HPDE6-E6E7 (cell line): ENCODE results near the gene SLC25A21.

ENCODE experiments used
- DNase-seq: peaks from one replicate; pipeline ENCODE4 v3.0.0; 2011; ENCODE audit warnings: missing footprints; ENCODE audit errors: extremely low spot score

Gene SLC25A21

DNA sequence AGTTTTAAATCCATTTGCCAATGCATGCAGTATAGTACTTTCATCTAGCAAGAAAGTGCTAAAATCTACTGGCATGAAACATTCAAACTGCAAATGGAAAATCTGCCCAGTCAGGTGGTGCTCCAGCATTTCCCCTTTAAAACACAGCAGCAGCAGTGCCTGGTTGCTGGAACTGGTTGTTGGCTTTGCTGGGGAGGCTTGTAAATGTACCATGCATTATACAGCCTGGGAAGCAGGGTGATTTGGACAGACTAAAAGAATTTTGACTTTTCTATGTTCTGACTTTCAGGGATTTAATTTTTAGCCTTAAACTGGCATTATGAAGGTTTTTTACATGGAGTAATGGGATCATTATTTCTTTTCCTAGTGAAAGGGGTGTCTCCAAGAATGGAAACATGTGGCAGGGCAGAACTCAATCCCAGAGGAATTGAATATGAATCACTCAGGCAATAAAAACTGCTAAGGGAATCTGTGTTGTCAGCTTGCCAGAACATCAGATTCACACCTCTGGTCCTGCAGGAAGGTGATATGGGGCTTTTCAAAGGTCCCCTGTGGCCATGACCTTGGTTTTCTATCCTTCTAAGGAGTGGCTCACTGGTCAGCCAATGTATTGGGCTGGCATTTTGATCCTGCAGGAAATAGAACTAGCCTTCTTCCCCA is 519.7 kb downstream of the SLC25A21 start:
- DNase-seq, result no peak

DNA sequence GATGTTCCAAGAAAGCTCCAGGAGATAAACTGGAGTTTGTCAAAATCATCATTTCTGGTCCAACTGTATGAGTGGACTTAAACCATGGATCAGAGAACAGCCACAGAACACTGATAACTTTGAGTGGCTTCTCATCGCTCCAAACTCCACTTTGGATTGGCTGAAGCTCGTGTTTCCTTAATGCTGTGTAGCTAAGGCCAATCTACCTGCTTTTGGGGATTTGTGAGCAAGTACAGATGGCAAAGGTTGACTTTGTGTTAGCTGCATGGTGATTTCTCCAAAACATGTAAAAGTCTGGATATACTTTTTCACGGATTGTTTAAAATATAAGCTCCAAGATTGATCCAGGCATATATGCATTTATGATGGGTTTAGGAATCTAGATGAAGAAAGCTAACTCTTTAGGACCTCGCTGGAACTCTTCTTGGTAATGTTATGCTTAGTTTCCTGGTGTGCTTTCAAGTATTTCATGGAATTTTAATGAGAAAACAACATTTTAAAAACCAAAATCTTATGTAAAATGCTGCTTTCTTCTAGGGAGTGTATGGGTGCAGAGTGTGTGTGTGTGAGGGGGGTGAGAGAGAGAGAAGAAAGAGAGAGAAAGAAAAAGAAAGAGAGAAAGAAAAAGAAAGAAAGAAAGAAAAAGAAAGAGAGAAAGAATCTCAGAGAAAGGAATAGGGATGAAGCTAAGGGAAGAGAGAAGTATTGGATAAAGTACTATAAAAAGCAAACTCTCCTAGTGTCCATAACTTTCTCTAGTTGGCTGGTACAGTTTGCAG is 522.3 kb downstream of the SLC25A21 start:
- DNase-seq, result no peak

DNA sequence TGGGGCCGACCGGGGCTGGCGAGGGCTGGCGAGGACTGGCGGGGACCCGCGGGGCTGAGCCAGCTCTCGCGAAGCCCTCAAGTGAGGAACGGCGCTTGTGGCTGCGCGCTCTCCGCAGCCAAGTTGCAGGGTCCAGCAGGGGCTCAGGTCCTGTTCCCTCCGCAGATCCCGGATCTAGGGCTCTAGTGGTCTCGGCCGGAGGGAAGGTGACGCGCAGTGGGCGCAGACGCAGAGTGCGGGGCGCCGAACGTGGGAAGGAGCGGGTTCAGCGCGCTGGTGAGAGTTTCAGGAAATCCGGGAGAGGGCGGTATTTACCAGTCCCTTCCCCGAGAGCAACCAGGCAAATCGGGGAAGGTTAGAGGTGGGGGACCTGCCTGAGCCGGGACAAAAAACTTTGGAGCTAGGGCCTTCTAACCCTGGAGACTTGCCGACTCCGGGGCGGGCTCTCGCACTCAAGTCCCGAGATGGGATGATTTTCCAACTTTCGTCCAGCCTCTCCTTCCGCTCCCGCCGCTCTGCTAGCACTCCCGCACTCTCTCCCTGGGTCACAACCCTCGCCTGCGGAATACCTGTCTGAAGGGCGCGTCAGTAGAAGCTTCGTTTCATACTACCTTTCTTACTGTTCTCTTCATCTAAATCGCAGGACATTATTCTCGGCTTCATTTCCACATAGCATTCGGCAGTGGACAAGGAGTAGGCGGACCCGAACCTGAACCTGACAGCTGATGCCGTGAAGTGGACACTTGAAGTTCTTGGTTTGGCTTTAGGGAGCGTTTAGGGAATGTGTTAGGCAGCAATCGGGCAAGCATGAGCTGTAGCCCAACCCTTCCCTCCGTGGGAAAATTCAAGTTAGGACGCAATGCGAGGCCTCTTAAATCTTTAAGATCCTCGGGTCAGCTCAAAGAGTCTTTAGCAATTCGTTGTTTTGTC is 524.3 kb downstream of the SLC25A21 start:
- peak; percentile 45 for DNase-seq

DNA sequence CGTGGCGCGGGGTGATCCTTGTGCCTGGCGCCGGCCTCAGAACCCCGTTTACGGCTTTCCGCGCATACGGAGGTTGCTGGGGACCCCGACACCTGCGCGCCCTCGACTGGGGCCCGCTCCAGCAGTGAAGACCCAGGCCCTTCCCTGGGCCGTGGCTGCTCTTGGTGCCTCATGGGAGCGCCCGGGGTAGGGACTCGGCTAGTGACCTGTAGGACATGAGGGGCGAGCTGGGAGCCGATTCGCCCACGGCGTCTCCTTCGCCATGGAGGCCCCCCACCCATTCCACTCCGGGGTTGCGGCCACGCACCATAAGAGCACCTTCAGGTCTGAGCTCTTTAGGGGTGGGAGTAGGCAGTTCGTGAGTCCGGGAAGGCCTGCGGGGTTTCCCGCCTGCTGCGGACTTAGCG is 525.0 kb downstream of the SLC25A21 start:
- DNase-seq, result no peak

DNA sequence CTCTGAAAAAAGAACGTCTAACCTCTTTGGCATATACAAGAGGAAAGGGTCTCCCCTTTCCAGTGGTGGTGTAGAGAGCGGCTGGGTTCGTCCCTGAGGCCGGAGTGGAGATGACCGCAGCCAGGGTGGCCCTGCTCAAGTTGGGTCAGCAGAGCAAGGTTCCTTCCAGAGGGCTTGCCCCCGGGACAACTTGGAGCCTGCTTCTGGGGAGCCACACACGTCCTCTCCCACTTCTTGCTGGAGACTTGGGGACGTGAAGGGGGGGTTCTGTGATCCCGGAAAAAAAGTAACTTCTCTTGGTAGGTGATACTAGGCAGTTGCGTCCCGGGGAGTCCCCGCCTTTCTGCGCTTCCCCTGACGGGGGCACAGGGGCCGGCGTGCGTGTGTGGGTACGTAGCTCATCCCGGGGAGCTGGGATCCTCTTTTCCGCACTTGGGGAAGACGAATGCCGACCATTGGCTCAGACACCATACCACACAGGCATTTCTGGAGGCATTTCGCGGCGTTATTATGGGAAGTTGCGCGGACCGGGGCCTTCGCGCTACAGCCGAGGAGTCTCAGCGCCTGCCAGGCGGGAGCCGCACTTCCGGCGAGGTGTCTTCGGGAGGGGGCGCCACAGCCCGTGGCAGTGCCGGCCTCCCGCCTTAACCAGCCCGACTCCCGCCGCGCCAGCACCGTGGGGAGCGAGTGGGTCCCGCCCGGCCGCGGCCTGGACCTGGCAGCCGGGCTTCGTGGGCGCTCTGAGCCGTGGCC is 525.6 kb downstream of the SLC25A21 start:
- DNase-seq, result no peak

DNA sequence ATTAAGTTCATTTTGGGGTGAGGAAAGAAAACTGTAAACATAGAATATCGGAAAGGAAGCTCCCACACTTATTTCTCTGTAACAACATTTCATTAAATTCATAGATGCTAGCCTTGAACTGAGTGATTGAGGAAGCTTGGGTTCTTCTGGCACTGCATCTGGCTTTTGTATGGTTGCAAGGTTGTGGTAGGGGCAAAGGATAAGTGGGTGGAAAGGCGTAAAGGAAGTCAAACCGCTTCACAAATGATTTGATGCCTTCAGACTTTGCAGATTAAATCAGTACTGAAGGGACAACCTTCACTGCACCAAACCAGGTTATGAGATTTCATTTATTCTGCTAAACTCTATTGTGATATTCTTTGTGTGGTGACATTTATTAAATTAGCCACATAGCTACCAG is 538.8 kb downstream of the SLC25A21 start:
- no peak for DNase-seq
